IgD-negative memory B cell (primary cell): ENCODE results near the gene ANO6. TPM values are rescaled to one million over a fixed set of nuclear protein-coding genes. Genes with fewer than 3 reads are reported as not detected.
"Not testable (repeated sequence)": the region's sequence is repeated elsewhere in the genome, so short reads cannot be mapped to it uniquely, and the experiment has no call there.

Source experiments
- H3K27ac Mint-ChIP-seq, 3 donors: one replicate each; pipeline ENCODE4 v1.8.0; 2020 to 2022; ENCODE audit warnings: mild to moderate bottlenecking in 3 of 3, mixed read lengths in 3 of 3, moderate library complexity in 1 of 3
- H3K27me3 Mint-ChIP-seq: one replicate; pipeline ENCODE4 v1.8.0; 2021; ENCODE audit warnings: mixed read lengths
- H3K36me3 Mint-ChIP-seq: one replicate; pipeline ENCODE4 v1.8.0; 2020; ENCODE audit warnings: mild to moderate bottlenecking, mixed read lengths
- H3K4me1 Mint-ChIP-seq, 3 donors: one replicate each; pipeline ENCODE4 v1.8.0; 2020 to 2022; ENCODE audit warnings: mixed read lengths in 3 of 3, mild to moderate bottlenecking in 1 of 3
- H3K4me3 Mint-ChIP-seq, 4 donors: one replicate each; pipeline ENCODE4 v1.8.0; 2020 to 2022; ENCODE audit warnings: mild to moderate bottlenecking in 4 of 4, mixed read lengths in 4 of 4, moderate library complexity in 3 of 4
- H3K9me3 Mint-ChIP-seq, 3 donors: one replicate each; pipeline ENCODE4 v1.8.0; 2020 to 2021; ENCODE audit warnings: mixed read lengths in 3 of 3, mild to moderate bottlenecking in 1 of 3
- polyA plus RNA-seq: library from polyadenylated mRNA; unstranded; fragments of 300-500 nt; fragmentation: Illumina TruSeq; gene quantifications from one replicate; pipeline ENCODE4 v1.2.3, GENCODE V29; 2021

The ANO6 gene
- polyA plus RNA-seq, 1 donor from 2014 or later: 18.0 TPM

DNA sequence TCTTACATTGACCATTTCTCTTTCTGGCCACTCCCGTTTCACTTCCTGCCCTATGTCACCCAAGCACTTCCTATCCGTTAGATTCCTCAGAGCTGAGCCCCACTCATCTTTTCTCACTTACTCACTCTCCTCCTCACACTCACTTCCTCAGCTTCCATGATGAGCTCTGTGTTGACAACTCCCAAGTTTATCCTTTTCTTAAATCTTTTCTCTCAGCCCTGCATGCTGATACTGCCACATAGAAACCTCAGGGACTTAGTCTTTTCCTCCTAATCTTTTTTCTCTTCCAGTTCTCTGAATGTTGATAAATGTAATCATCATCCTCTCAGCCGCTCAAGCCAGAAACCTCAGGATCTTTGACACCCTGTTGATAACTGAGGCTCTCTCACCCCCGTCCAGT, 99.6 kb downstream of the ANO6 start:
- Mint-ChIP-seq H3K27ac (peak overlapping the region in 1 of 3 donors; percentile 76), H3K27me3 (no peaks in the 10 kb centered on the region), H3K9me3 (peaks cover 3 to 5% (median 4%) of the 10 kb centered on the region in 3 donors), H3K36me3 (peaks cover 11% of the 10 kb centered on the region), H3K4me1 (peaks cover 2 to 5% (median 4%) of the 10 kb centered on the region in 3 donors), H3K4me3 (no peak overlapping the region)

DNA sequence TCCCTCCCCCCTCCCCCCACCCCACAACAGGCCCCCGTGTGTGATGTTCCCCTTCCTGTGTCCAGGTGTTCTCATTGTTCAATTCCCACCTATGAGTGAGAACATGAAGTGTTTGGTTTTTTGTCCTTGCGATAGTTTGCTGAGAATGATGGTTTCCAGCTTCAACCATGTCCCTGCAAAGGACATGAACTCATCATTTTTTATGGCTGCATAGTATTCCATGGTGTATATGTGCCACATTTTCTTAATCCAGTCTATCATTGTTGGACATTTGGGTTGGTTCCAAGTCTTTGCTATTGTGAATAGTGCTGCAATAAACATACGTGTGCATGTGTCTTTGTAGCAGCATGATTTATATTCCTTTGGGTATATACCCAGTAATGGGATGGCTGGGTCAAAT, 101.4 kb downstream of the ANO6 start:
- peaks cover 14% of the 10 kb centered on the region for H3K36me3 Mint-ChIP-seq

DNA sequence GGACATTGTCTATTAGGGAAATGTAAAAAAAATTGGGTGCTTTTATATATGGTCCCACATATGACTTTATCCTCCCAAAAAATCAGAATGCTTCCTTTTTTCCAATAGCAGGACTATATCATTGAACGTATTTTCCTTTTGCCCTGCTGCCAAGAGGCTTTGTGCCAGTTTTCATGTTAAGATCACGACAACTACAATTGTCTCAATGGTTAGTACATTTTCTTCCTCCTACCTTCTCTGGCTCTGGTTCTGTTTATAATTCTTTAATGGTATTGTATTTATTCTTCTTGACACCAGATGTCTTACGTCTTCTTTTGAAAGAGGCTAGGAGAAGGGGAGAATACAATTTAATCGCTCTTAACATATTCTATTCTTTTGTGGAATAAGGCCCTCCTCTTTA, 106.9 kb downstream of the ANO6 start:
- Mint-ChIP-seq H3K27me3 (no peaks in the 10 kb centered on the region), H3K4me3 (no peak overlapping the region), H3K27ac (no peak overlapping the region), H3K36me3 (peaks cover 6% of the 10 kb centered on the region), H3K4me1 (peaks cover 0 to 2% (median 2%) of the 10 kb centered on the region in 3 donors), H3K9me3 (peaks cover 0 to under 1% (median 0%) of the 10 kb centered on the region in 3 donors)

More for the DNA sequence above, 101.4 kb downstream of the ANO6 start:
- not testable (repeated sequence) for H3K27me3 Mint-ChIP-seq, H3K4me1 Mint-ChIP-seq, H3K27ac Mint-ChIP-seq, H3K9me3 Mint-ChIP-seq, H3K4me3 Mint-ChIP-seq

DNA sequence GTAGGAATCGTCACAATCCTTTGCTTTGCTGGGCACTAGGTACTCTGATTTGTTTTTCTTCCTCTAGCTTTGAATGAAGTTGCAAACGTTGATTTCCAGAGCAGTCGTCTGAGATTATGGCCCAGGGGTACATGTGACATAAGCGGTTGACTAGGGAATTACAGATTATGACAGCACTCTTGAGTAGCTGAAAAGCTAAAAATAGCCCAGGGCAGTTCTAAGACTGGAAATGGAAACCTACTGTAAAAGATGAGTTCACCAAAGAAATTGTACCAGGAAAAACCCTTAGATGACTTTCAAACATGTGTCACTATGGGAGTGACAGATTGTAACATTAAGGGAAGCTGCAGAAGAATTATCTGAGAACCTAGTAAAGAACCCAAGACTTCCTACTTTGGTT, 108.5 kb downstream of the ANO6 start:
- H3K27ac Mint-ChIP-seq: no peak overlapping the region

DNA sequence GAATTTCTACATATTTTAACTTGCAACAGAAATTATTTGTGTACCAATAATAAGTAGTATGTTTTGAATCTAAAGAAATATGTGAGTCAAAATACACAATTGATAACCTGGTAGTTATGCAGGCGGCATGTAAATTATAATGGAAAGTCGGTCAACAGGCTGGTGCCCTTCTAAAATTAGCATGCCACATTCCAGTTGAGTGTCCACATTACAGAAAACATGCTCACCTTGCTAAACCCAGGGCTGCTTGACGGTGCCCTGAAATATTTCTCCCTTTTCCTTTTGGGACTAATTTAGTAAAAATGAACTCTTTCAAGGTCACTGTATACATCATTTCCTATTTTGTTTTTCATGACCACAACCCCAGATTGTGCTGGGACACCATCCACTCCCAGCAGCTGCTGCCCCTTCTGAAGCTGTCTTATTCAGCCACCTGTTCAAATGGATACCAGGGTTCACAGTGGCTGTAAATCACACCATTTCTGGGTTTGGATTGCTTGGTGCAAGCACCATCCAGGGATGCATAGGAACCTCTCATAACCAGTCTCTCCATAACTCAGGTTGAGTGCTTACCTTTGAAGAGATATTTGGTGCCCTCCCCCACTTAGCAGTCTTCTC, 110.6 kb downstream of the ANO6 start:
- H3K27ac Mint-ChIP-seq: no peak overlapping the region
- no peaks in the 10 kb centered on the region for H3K9me3 Mint-ChIP-seq
- H3K4me3 Mint-ChIP-seq: no peak overlapping the region
- peaks cover 0 to 2% (median 0%) of the 10 kb centered on the region in 3 donors for H3K4me1 Mint-ChIP-seq
- H3K27me3 Mint-ChIP-seq: no peaks in the 10 kb centered on the region
- H3K36me3 Mint-ChIP-seq: peaks cover 2% of the 10 kb centered on the region

More for the DNA sequence above, 108.5 kb downstream of the ANO6 start:
- H3K4me3 Mint-ChIP-seq: no peak overlapping the region
- H3K27me3 Mint-ChIP-seq: no peaks in the 10 kb centered on the region
- peaks cover 0 to 2% (median 2%) of the 10 kb centered on the region in 3 donors for H3K4me1 Mint-ChIP-seq
- peaks cover 6% of the 10 kb centered on the region for H3K36me3 Mint-ChIP-seq
- H3K9me3 Mint-ChIP-seq: no peaks in the 10 kb centered on the region

DNA sequence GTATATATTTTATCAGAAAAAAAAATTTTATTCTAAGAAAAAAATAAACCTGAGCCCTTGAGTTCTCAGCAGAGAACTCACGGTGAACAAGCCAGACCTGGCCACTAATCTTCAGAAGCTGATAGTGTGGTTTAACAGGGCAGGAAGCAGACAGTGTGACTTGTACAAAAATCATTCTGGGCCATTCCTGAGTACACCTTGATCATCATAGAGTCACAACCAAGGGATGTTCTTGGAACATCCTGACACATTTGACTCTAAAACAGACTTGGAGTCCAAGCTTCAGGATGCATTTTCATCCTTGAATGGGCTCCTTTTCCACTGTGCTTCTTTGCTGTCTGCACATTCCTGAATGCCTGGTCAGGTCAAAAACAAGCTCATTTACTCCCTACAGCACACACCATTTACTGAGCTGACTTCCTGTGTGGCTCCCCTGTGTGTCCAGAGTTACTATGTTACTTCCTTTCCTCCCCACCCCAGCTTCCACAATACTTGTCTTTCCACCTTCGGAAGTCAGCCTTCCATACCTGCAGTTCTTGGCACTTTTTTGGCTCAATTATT, 112.0 kb downstream of the ANO6 start:
- Mint-ChIP-seq H3K4me3 (no peak overlapping the region), H3K27ac (no peak overlapping the region), H3K36me3 (peaks cover 11% of the 10 kb centered on the region), H3K27me3 (no peaks in the 10 kb centered on the region), H3K4me1 (peaks cover 0 to 2% (median 1%) of the 10 kb centered on the region in 3 donors), H3K9me3 (no peaks in the 10 kb centered on the region)

DNA sequence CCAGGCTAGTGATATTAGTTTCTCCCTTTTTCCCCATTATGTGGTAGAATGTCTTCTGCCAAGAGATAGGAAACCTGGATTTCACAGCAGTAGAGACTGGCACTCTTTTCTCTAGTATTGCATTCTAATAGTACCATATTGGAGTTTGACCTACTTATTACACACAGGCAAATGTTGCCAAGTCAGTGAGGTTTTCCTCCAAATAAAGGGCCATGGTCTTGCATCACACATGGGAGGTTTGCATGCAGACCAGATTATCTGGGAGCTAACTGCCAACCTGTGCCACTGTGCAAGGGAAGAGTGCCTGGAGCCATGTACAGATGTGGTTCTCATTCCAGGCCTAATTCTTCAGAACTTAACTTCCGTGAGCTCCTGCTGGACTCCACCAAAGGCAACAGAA, 113.3 kb downstream of the ANO6 start:
- Mint-ChIP-seq H3K9me3 (no peaks in the 10 kb centered on the region), H3K4me3 (no peak overlapping the region), H3K27ac (no peak overlapping the region), H3K27me3 (no peaks in the 10 kb centered on the region), H3K4me1 (peaks cover 0 to 1% (median 0%) of the 10 kb centered on the region in 3 donors), H3K36me3 (peaks cover 9% of the 10 kb centered on the region)

DNA sequence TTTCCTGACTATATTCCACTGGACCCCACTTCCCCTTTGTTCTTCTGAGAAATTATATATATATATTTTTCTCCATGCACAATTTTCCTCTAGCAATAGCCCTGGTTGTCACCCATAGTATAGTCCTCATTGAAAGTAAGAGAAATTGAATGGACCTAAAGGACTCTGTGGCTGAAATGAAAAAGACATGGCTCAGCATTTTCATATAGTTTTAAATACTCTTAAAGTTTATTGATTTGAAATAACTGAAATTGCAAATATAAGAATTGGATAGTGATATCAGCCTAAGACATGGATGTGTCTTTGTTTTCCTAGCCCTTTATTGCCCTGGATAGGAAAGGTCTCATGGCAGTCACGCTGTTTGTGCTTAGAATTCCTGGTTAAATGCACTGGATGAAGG, 113.8 kb downstream of the ANO6 start:
- Mint-ChIP-seq H3K36me3 (peaks cover 11% of the 10 kb centered on the region), H3K27me3 (no peaks in the 10 kb centered on the region), H3K9me3 (no peaks in the 10 kb centered on the region), H3K4me1 (peaks cover 0 to 1% (median 0%) of the 10 kb centered on the region in 3 donors), H3K4me3 (no peak overlapping the region), H3K27ac (no peak overlapping the region)

DNA sequence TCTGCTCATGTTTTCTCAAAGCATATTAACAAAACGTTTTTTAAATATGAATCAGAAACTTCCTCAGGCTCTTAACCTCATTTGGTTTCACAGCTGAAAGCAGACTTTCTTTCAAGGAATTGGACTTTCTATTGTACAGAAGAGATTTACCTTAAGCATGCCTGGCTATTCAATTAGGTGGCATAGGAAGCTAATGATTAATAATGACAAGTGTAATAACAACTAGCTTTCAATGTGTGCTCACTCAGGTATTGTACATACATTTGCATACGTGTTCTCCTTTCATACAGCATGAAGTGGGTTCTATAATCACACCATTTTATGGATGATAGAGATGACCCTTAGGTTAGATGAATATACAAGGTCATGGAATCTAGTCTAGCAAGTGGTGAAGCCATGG, 115.7 kb downstream of the ANO6 start:
- Mint-ChIP-seq H3K36me3 (peaks cover 11% of the 10 kb centered on the region), H3K4me3 (no peak overlapping the region), H3K9me3 (no peaks in the 10 kb centered on the region), H3K27me3 (no peaks in the 10 kb centered on the region), H3K27ac (no peak overlapping the region), H3K4me1 (peaks cover 0 to 1% (median 0%) of the 10 kb centered on the region in 3 donors)

DNA sequence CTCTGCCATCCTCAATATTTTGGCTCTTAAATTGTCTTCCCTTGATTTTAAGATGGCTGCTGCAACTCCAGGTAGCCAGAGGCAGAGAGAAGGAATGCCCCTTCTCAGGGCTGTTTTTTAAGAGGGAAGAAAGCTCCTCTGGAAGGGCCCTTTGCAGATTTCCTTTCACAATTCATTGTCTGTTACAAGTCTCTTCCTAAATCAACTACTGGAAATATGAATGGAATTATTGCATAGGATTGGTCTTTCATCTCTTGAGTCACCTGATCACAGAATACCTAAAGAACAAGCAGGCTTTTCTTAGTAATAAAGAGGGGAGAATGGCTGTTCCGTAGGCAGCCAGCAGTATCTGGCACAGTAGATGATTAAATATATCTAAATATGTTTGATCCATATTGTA, 118.5 kb downstream of the ANO6 start:
- Mint-ChIP-seq H3K27me3 (no peaks in the 10 kb centered on the region), H3K9me3 (no peaks in the 10 kb centered on the region), H3K4me3 (no peak overlapping the region), H3K4me1 (peaks cover 0 to 1% (median 0%) of the 10 kb centered on the region in 3 donors), H3K27ac (no peak overlapping the region), H3K36me3 (peaks cover 11% of the 10 kb centered on the region)

DNA sequence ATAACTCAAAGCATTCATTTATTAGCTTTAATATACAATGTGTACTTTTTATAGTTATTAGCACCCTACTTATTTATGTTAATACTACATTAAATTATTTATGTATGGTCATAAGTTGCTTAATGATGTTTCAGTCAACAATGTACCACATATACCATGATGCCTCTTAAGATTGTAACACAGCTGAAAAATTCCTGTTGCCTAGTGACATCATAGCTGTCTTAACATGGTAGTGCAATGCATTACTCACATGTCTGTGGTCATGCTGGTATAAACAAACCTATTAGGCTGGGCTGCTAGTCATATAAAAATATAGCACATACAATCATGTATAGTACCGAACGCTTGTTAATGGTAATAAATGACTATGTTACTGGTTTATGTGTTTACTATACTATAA, 120.4 kb downstream of the ANO6 start:
- H3K9me3 Mint-ChIP-seq: peaks cover 0 to 1% (median 0%) of the 10 kb centered on the region in 3 donors
- H3K36me3 Mint-ChIP-seq: peaks cover 13% of the 10 kb centered on the region
- no peaks in the 10 kb centered on the region for H3K27me3 Mint-ChIP-seq
- peaks cover 0 to 1% (median 0%) of the 10 kb centered on the region in 3 donors for H3K4me1 Mint-ChIP-seq
- H3K27ac Mint-ChIP-seq: no peak overlapping the region
- no peak overlapping the region for H3K4me3 Mint-ChIP-seq

DNA sequence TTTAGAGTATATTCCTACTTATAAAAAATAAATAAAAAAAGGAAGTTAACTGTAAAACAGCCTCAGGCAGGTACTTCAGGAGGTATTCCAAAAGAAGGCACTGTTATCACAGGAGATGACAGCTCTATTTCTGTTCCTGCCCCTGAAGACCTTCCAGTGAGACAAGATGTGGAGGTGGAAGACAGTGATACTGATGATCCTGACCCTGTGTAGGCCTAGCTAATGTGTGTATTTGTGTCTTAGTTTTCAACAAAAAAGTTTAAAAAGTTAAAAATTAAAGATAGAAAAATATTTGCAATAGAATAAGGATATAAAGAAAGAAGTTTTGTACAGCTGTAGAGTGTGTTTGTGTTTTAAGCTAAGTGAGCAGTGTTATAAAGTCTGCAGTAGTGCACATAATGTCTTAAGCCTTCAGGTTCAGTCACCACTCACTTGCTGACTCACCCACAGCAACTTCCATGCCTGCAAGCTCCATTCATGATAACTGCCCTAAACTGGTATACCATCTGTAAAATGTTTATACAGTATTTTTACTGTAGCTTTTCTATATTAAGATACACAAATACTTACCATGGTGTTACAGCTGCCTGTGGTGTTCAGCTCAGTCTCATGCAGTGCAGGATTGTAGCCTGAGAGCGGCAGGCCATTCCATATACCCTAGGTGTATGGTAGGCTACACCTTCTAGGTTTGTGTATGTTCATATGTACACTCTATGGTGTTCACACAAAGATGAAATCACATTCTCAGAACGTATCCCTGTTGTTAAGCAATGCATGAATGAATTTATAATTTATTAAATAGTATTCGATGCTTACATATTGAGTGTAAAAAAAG, 121.1 kb downstream of the ANO6 start:
- no peaks in the 10 kb centered on the region for H3K4me1 Mint-ChIP-seq
- no peak overlapping the region for H3K4me3 Mint-ChIP-seq
- H3K9me3 Mint-ChIP-seq: peaks cover 0 to 2% (median 0%) of the 10 kb centered on the region in 3 donors
- peaks cover 12% of the 10 kb centered on the region for H3K36me3 Mint-ChIP-seq
- no peaks in the 10 kb centered on the region for H3K27me3 Mint-ChIP-seq
- no peak overlapping the region for H3K27ac Mint-ChIP-seq

DNA sequence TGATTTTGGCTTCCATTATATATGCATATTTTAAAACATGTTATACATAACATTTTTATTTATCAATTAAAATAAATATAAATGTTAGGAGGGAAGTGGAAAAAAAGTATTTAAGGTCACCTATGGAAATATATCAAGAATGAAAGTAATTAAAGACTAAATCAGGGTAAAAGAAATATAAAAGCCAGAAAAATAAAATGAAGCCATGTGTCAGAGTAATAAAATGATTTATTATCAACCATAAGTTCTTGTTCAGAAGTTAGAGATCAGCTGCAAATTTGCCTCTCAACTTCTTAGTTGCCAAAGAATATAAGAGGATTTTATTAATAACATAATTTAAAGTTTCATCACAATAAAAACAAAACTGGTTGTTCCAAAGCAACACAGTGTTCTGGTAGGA, 121.9 kb downstream of the ANO6 start:
- Mint-ChIP-seq H3K27me3 (no peaks in the 10 kb centered on the region), H3K27ac (no peak overlapping the region)

DNA sequence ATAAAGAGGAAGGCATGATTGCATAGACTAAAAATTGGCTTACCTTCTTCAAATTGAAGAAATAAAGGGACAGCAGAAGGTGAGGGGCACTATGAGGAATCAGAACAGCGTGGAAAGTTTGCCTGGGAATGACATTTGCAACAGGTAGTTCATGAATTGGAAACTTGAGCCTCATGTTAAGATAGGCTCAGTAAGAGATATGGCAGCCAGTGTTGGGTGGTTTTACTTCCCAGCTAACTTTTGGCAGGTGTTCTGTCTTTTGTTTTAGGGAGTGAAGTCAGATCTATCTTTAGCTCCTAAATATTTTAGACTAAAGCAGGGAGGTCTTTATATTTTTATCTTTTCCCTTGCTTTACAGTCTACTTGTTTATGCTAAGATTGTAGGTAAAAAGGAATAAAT, 122.4 kb downstream of the ANO6 start:
- H3K27ac Mint-ChIP-seq: no peak overlapping the region
- H3K4me3 Mint-ChIP-seq: no peak overlapping the region
- H3K9me3 Mint-ChIP-seq: peaks cover 0 to 2% (median 0%) of the 10 kb centered on the region in 3 donors
- peaks cover 7% of the 10 kb centered on the region for H3K36me3 Mint-ChIP-seq
- H3K27me3 Mint-ChIP-seq: no peaks in the 10 kb centered on the region
- H3K4me1 Mint-ChIP-seq: no peaks in the 10 kb centered on the region

More for the DNA sequence above, 121.9 kb downstream of the ANO6 start:
- H3K4me3 Mint-ChIP-seq: no peak overlapping the region
- H3K36me3 Mint-ChIP-seq: peaks cover 7% of the 10 kb centered on the region
- no peaks in the 10 kb centered on the region for H3K4me1 Mint-ChIP-seq
- H3K9me3 Mint-ChIP-seq: peaks cover 0 to 2% (median 0%) of the 10 kb centered on the region in 3 donors

DNA sequence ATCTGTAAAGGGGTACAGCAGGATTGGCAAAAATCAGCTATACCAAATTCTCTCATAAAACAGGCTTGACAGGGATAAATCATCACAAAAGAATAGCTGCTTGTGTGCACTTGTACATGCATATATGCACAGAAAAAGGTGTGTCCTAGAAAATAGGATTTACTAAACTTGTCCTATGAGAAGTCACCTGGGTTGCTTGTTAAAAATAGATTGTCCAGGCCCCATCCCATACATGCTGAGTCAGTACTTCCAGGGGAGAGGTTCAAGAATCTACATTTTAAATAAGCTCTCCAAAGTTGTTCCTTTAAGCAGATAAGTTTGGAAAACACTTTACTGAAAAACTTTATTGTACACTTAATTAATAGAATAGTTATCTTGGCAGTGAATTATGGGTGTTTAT, 123.1 kb downstream of the ANO6 start:
- Mint-ChIP-seq H3K27ac (no peak overlapping the region), H3K9me3 (peaks cover 0 to 2% (median 0%) of the 10 kb centered on the region in 3 donors), H3K27me3 (no peaks in the 10 kb centered on the region), H3K4me3 (no peak overlapping the region), H3K4me1 (no peaks in the 10 kb centered on the region), H3K36me3 (peaks cover 7% of the 10 kb centered on the region)
